VCaP (cell line): ENCODE measurements around the gene ASAP2.
A peak's percentile ranks its signal among the peaks of the same experiment; 100 is the strongest.

ENCODE experiments used
- H3K27ac ChIP-seq: fragments of 450-650 bp; 2 replicates; pipeline ENCODE4 v1.5.1; 2017
- CTCF ChIP-seq: fragments of 450-650 bp; conservative IDR thresholded peaks from 2 replicates; pipeline ENCODE4 v1.5.1; 2017; ENCODE audit warnings: mild to moderate bottlenecking, moderate library complexity

The ASAP2 gene

DNA sequence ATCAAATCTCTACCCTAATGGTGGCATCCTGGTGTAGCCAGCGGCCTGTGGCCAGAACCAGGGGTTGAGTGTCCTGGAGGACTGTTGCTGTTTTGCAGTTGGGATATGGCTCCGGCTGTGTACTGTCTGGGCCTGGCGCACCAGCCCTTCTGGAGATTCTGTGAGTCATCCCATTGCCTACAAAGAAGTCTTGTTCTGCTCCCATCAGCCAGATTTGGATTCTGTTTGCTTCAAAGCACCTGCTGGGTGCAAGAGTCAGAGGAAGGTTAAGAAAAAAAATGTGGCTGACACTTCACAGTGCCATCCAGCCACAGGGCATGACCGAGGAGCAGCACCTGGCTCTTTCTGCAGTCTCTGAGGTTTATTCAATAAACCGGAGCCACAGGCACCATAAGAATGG is 41.0 kb upstream of the ASAP2 start:
- no peak overlapping the region for H3K27ac ChIP-seq
- TF ChIP-seq CTCF, result no peak

DNA sequence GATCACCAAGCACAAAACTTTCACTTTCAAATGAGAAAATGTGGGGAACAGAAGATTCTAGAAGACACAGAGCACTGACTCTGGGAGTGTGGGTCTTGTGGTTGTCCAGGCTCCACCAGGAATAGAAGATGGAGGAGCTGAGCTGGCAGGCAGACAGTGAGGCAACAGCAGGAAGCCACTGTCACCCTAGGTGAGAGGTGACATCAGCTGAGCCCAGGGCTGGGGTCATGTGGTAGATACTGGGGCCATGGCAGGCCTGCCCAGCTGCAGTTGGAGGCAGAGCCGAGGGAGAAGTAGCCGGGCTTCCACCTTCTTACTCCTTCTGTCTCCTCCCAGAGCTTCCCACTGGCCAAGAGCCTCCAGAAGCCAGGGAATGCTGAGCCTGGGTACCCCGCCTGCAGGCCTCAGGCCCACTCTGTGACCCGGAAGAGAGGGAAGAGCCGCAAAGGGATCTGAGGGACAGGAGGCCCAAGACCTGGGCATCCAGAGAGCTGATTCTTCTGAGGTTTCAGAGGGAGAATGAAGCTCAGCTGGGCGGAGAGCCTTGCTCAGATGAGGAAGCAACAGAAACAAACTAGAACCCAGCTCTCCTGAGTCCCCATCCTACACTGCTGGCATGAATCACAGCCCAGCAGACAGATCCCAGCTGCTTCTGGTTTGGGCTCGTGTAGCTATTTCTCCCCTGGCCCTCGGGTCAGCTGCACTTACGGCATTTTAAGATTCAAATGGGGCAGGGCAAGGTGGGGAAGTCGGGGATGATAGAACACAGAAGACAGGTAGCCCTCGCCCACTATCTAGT is 39.8 kb upstream of the ASAP2 start:
- TF ChIP-seq CTCF, result no peak
- H3K27ac ChIP-seq, result peak overlapping the region; percentile 42

DNA sequence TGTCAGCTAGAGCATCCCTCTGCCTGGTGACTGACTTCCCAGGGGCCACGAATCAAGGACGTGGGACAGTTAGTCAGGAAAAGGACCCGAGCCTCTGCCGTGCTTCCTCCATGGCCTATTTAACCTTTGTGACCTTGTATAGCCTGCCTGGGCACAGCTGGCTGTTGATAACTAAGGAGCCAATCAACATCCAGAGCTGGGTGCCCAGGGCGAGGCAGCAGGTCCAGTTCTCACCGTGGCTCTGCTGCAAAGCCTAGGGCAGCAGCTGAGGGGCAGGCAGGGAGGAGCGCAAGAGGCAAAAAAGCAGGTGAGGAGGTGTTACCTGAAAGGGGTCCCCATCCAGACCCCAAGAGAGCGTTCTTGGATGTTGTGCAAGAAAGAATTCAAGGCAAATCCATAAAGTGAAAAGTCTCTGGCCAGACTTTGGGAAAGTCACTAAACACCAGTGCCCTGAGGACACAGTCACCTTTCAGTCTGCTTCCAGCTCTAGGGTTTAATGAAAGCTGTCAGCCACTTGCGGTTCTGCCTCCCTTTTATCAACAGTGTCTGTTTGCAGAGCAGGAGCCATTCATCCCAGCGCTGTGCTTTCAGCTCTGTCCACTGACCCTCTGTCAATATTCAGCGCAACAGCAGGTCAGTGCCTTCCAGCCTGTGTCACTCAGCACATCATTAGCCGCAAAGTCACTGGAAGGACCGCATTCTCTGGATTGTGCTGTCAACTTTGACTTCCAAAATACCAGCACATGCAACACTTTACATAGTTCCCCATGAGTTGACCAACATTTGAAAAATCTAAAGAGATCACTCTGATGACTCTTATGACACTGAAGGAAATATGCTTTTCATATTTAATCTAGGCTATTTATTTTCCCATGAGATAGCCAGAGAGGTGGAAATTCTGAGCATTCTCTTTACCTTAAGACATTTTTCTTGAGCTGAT is 38.6 kb upstream of the ASAP2 start:
- H3K27ac ChIP-seq, result peak overlapping the region; percentile 42
- TF ChIP-seq CTCF, result no peak

DNA sequence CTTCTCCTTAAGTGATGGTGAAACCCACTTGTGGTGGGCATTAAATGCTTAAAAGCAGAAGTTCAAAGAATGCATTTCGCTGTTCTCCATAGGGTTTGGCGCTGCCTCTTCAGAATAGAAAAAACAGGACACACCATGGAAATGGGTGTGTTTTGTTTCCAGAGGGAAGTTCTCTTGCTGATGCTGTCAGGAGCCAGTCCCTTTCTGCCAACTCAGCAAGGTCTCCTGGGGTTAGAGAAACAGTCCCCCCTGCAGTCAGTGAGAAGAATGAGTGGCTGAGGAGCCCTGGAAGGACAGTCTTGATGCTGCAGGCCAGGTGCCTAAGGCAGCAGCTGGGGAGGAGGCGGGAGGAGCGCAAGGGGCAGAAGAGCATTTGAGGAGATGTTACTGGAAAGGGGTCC is 37.8 kb upstream of the ASAP2 start:
- no peak overlapping the region for H3K27ac ChIP-seq
- TF ChIP-seq CTCF, result no peak

GRCh38 chr2:9169349-9170107 is 37.1 kb upstream of the ASAP2 start:
- no peak overlapping the region; the same call in 1 of the 2 replicates for H3K27ac ChIP-seq
- TF ChIP-seq CTCF, result no peak

DNA sequence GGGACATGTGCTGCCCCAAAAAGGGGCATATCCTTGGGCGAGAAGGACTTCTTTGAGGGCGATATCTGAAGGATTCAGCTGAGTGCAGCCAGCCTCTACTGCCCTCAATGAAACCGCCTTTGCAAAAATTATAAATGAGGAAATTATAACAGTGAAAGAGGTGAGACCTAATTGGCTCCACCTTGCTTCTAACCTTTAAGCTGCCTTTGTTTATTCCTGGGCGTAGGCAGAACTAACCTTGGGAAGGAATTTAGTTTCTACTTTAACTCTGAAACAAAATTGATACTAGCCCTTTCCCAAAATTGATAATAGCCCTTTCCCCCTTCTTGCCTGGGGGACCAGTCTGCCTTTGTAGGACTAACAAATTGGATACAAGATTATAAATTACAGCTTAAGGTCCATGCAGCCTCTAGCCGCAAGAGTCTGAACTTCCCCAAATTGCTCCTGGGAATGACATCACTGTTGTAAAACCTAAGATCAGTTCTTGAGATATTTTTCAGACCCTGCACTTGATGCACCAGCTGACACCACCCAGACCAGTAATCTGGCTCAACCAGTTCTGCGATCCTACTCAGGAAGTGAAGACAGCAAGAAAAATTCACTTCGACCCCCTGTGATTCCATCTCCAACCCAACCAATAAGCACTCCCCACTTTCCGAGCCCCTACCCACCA is 36.0 kb upstream of the ASAP2 start:
- H3K27ac ChIP-seq, result peak overlapping the region; percentile 52

More for the DNA sequence above, 36.0 kb upstream of the ASAP2 start:
- no peak for TF ChIP-seq CTCF
